ENCODE results near the gene CAMTA1. TPM values are rescaled to one million over a fixed set of nuclear protein-coding genes. Genes with fewer than 3 reads are reported as not detected.

CAMTA1 gene
- total RNA-seq, 2 donors from 2014 or later, result 109 to 128 TPM

DNA sequence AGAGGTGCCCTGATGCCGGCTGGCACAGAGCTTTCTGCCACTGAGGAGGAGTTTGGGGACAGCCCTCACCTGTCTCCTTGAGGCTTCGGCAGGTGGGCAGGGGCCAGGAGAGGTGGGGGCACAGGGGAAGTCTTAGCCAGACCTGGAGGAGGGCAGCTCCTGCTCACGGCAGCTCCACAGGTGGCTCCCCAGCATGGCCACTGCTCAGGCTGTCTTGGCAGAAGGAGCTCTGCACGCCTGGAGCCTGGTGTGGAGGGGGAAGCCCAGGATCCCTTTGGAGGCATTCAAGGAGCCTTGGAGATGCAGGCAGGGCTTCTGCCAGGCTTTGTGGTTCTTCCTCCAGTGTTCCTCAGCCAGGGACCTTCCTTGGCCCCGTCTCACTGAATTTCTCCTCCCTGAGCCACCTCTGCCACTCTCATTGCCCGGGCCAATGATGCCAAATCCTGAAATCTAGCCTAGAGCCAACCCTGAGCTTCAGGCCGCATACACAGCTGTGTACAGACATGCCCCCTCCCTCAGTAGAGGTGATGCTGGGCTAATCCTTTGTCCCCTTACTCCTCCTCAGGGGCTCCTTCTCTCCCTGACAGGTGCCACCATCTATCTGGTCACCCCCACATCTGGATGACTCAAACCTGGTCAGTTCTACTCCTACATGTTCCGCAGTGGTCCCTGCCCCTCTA, 734.1 kb downstream of the CAMTA1 start:
- no peak for ATAC-seq
- intact Hi-C loops (cut with DNase I), result loop anchor here (5.0 to 10.0 kb wide), 2 partner anchors 65 to 152 kb away; no protein-coding TSS in a partner anchor

DNA sequence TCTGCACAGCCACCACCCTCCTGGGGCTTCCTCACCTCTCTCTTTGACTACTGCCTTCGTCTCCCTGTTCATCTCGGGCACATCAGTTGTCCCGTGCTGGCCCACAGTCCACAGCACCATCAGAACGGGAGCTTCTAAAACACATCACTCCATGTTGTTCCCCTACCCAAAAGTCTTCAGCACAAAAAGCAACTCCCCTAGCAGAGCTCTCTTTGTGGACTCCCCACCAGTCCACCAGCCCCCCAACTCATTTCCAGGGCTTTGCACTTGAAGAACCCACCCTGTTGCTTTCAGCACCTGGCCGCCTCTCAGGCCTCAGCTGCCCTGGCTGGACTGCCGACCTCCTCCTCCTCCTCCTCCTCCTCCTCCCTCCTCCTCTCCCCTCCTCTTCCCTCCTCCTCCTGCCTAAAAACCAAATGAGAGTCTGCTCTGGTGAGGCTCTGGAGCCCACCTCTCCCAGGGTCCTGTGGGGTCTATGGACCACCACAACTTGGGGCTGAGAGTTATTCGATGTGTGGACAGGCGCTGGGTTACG, 734.7 kb downstream of the CAMTA1 start:
- DNase-seq (no peak), ATAC-seq (no peak)
- intact Hi-C loops (cut with DNase I), result loop anchor here (5.0 to 10.0 kb wide), 2 partner anchors 65 to 153 kb away; no protein-coding TSS in a partner anchor

More for the DNA sequence above, 734.1 kb downstream of the CAMTA1 start:
- no peak for DNase-seq

DNA sequence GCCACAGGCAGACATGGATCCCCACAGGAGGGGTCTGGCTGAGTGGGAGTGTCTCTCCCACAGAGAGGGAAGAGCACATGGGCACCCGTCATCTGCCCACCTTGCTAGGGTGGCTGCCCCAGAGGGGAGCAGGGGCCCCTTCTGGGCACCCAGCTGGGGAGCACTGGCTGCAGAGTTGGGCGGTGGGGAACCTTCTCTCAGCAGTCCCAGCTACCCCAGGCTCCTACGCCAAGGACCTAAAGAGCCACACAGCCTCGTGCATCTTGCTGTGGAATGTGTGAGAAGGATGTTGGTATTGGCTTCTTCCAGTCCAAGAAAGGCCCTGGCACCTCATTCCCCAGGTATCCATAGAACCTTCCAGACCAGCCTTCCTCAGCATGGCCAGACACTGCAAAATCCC, 735.2 kb downstream of the CAMTA1 start:
- no peak for DNase-seq
- no peak for ATAC-seq
- intact Hi-C loops (cut with DNase I), result no loop called here

DNA sequence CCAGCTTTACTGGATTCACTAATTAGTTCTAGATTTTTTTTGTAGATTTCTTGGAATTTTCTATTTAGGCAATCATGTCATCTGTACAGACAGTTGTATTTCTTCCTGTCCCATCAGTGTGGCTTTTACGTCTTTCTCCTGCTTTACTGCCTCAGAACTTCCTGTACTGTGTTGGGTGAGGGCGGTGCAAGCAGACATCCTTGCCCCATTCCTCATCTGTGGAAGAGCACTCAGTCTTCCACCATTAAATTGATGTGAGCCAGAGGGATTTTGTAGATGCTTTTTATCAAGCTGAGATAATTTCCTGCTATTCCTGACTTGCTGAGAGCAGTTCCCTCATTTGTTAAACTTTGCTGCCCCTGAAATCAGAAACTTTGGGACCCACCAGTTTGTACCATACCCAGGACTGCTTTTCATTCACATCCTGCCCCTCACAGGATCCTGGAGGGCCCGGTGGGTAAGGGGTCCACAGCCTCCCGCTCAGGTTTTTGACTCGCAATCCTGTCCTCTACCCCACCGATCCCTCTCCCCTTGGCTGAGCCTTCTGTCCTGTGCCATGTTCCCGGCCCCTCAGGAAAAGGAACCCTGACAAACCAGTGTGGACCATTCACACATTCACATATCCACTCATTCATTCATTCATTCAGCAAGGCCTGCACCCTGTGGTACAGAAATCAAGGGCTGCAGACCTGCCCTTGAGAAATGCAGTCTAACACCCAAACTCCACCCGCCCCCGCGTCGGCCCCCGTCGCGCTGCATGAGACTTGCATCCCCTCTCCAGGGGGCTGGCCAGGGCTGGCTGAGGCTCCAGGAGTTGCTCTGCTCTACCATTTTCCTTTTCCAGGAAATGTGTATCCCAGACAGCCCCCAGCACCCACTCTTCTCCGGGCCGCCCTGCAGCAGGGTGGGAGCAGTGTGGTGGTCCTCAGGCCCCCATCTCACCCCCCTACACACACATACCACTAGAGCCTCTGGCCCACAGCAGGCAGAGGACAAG, 739.4 kb downstream of the CAMTA1 start:
- DNase-seq (no peak), ATAC-seq (no peak)
- intact Hi-C loops (cut with DNase I), result no loop called here

DNA sequence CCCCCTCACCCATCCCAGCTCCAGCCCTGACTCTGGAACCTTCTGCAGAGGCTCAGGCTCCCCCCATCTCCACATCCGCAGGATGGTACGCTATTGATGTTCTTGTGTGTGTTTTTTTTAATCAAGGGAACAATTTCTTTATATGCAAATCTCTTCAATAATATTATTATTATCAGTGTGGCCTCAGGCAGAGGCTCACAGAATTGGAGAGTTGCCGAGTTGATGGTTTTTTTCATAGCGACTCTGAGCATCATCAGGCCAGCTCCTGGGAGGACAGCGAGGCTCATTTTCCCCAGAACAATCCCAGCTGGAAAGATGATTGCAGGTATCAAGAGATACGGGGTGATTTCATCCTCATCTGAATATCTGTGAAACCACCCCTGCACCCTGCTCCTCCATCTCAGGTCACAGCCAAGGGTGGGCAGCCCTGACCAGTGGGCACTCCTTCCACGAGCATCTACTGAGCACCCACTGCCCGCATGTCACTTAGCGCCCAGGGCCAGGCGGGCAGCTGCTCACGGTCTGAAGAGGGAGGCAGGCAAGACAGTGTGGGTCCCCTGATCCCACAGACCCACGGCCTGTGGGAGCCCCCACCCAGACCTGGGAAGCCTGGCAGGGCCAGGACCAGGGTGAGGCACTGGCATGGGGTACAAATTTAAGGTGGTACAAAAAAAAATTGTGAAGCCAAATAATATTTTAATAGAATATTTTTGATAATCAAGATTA, 740.2 kb downstream of the CAMTA1 start:
- ATAC-seq (no peak), DNase-seq (no peak)
- intact Hi-C loops (cut with DNase I), result no loop called here

DNA sequence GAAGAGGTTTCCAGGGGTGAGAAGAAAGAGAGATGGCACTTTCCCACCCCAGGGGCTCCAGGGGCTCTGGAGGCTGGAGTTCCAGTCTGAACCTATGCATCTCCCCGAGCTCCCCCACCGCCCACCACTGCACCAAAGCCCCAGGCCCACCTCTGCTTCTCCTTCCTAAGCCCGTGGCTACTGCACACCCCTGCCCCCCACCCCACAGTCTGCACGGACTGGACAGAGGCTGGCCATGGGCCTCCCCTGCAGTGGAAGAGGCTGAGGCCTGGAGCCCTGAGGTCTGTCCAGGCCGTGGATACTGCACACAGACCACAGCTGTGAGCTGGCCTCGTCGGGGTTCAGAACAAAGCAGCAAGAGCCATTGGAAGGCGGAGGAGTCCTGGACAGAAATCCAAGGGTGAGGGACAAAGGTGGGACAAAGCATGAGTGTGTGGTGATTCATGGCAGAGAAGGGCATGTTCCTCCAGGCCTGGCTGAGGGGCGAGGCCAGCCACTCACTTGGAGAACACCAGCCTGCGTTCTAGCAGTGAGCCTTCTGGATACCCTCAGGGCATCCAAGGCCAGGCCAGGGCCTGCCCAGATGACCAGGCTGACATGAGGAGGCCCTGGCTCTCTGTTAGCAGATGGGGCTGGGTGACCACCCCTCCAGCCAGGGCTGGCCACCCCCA, 741.1 kb downstream of the CAMTA1 start:
- DNase-seq, result no peak
- intact Hi-C loops (cut with DNase I), result no loop called here
- ATAC-seq, result peak in 1 of 2 donors; percentile 33

DNA sequence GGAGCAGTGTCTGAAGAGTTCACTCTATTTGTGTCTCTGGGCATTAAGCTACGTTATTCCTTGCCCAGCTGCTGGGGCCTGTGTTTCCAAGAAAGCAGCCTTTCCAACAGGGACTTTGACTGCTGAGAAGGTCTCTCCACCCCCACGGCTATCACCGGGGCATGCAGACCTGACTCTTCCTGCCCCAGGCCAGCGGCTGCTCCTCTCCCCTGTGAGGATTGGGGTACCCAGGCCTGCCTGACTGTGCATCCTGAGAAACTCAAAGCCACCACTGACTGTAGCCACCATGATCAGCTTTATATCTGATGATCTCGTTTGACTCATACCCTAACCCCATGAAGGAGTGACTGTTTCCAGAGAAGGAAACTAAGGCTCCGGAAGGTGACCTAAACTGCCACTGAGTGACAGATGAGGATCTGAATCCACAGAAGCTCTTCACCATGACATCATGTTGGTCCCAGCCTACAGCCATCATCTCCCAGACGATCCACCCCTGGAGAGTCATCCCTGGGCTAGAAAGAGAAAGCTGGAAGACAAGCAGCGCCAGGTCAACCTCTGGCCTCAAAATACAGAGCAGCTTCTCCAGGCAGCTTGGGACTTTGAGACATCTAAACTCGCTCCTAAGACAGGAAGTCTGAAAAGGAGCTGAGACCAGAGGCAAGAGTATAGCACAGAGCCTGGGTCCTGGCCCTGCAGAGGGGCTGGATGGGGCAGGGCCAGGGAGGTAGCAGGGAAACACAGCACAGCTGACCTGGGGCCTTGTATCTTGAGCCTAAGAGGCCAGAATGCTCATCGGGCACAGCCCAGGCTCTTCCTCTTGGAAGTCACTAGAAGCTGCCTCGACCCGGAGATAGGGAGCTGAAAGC, 741.8 kb downstream of the CAMTA1 start:
- ATAC-seq (no peak), DNase-seq (no peak)
- intact Hi-C loops (cut with DNase I), result no loop called here

DNA sequence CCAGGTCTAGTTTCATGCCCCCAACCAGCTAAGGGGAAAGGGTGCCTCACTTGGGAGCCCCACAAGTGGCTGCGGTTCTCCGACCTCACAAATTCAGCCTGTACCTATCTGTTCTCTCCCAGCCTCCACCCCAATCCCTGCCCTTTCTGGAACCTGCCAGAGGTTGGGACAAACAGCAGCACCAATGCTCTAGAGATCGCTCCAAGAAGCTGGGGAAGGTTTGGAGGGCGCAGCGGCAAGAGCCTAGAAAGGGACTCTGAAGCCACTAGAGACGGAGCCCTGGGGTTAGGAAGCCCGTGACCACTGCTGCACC, 742.4 kb downstream of the CAMTA1 start:
- intact Hi-C loops (cut with DNase I), result no loop called here
- no peak for DNase-seq
- no peak for ATAC-seq

DNA sequence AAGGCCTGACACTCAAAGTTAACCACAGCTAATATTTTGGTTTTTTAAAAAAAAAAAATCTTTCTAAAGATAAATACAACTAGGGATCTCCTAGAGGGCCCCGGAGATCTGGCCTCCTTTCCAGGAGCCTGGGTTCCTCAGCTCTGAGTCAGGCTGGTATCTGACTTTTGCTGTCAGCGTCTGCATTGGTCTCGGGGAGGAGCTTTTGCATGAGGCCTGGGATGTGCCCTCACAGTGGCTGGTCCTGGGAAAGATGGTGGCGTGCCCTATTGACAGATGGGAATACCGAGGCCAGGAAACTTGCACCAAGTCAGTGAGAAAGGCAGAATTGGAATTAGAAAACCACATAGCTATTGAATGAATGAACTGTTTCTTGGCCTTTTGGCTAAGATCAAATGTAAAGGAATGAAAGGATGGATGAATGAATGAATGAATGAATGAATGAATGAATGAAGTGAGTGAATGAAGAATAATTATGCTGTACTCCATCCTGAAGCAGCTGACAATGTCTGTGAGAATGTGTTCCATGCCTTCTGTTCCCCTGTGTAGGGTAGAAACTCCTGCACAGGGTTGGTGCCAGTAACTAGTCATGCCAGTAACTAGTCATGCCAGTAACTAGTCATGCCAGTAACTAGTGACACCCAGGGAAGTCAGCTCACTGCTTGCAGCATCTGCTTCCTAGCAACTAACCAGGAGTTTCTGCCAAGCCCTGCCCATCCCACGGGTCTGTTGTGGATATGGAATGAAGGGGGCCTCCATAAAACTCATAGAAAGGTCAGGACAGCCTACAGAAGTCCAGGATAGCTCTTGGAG, 743.3 kb downstream of the CAMTA1 start:
- DNase-seq (no peak), ATAC-seq (no peak)
- intact Hi-C loops (cut with DNase I), result no loop called here

DNA sequence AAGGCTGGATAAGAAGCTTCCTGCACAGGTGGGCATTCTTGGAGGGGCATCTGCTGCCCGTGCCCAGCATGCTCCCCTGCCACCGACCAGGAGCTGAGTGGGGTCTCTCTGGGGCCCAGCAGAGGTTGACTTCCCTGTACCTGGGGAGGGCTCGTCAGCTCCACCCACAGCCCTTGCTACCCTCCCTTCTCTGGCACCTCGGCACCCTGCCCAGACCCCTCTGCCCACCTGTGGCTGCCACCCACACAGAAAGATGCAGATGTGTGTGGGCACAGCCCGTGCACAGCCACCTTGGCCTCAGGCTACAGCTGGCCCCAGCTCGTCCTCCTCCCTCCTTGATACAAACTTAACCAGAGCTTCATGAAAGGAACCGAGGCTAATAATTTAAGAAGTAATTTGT, 744.7 kb downstream of the CAMTA1 start:
- DNase-seq, result no peak
- intact Hi-C loops (cut with DNase I), result no loop called here
- ATAC-seq, result no peak

DNA sequence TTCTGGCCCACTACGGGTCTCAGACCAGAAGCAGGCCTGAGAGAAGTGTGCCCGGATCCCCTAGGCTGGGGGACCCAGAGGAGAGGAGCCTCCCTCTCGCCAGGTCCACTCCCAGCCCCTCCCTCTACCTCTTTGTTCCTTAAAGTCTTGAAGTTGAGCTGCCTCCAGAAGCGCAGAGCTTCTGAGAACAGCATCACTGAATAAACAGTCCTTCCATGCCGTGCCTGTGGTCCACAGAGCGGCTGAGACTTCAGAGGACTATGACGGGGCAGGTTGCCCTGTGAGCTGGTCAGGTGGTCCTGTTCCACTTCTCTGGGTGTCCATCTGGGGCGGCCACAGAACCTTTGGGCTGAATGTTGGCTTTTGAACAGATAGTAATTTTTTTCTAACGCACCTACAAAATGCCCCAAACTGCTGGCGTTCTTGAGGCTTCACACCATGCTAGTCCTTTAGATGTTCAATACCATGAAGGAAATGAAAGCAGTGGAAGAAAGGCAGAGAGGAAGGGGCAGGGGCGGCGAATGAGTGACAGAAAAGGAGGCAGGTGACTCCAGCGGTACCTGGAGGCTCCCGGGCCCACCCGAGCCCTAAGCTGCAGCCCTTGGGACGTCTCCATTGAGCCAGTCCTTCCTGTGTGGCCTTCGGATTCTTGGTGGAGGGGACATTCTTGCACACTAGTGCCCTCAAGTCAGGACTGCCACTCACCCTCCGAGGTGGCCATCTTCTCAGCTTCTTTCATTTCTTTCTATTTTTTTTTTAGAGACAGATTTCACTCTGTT, 746.5 kb downstream of the CAMTA1 start:
- intact Hi-C loops (cut with DNase I), result no loop called here
- ATAC-seq (no peak), DNase-seq (no peak)

DNA sequence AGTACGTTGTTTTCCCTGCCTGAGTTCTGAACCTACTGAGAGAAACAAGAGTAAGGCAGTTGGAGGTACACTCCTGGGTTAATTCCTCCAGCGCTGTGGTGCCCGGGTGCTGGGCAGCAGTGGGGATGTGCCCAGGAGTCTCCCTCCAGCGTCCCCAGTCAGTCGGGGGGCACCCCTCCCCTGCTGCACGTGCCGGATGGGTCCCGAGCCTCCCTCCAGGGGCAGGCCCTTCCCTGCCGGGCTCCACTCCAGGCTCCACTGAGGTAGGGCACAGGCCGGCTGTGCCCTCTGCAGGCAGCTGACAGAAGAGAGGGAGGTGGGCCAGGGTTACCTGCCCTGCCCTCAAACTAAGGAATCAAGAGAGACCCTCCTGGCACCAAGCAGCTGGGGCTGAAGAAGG, 747.8 kb downstream of the CAMTA1 start:
- intact Hi-C loops (cut with DNase I), result no loop called here
- peak; percentile 31 to 42 for ATAC-seq
- DNase-seq, result no peak

DNA sequence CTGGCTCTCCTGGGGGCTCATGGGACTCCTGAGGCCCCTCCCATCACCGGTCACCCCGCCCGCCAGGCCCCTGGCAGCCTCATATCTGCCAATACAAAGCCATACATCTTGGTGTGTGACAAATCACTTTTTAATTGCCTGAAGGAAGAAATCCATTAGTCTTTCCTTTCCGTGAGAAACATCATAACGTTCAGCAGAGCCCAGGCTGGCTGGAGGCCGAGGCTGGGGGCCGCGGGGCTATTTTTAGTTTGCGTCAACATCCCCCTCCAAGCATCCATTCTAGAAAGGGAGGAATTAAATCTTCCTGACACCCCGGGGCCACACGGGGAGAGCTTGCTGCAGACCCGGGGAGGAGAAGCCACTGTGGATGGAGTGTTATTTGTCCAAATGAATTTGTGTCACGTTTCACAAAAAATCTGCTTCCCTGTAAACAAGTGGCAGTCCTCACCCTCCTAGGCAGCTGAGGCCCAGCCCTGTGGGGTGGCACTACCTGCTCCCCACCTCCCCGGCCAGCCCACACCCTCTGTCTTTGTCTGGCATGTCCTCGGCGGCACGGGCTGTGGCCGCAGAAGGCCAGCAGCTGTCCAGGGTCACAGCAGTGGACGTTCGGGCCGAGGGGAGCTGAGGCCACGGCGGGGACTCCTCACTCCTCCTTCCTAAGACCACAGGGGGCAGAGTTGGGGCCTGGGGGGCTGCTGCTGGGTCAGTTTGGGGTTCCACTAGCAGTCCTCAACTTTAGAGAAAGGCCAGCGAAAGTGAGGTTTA, 749.0 kb downstream of the CAMTA1 start:
- DNase-seq (no peak), ATAC-seq (no peak)
- intact Hi-C loops (cut with DNase I), result no loop called here

DNA sequence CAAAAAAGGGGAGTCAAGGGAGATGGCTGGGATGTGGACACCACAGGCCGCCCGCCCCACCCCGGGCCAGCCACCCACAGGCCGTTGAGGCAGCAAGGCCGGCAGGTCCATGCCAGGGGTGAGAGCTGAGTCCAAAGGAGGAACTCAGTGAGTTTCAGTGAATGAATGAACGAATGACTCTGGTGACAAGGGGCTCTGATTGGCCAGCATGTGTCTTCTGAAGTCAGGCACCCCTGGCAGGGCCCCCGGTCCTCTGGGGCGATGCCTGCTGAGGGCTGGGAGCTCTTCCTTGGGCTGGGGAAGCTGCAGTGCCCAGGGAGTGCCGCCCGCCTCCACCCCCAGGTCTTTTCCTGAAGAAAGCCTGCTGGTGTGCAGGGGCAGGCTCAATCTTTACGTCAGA, 749.8 kb downstream of the CAMTA1 start:
- no peak for ATAC-seq
- intact Hi-C loops (cut with DNase I), result no loop called here
- DNase-seq, result no peak

DNA sequence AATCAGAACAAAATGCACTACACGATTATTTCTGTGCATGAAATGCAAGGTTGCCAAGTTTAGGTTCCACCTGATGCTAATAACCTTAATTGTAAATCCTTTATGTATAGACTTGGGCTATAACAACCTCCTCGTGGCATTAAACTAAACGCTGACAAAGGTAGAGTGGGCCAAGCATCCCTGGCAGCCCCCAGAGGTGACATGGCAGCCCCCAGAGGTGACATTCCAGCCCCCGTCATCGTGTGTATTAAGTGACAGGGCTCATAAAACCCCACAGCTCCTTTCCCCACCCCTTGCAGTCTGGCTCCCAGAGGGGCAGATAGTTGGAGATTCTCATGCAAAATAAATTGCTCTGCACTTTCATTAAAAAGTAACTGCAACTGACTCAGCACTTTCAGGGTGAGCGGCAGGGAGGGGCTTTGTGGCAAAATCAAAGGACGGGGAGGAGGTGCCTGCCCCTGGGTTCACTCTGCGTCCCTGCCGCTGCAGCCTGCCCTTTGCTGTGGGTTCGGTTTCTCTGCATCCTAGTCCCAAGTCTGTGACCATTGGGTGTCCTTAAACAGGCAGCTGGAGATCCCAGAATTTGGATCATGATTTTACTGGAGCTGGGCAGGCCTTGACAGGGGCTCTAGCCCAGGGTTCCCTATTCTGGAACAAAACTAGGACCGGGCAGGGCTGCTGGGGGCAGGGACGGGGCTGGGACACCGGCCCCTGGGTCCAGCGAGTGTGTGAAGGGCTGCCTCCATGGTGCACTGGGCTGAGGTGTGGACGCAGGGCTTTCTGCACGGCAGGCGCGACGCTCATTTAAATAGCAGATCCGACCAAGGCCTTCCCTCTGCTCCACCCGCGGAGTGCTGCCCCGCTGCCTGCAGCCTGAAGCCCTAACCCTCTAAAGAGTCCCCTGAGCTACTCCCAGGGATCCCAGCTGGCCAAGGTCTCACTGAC, 751.0 kb downstream of the CAMTA1 start:
- ATAC-seq, result no peak
- intact Hi-C loops (cut with DNase I), result no loop called here
- no peak for DNase-seq
